H9 (cell line): ENCODE data around the gene ASH1L. TPM values are rescaled to one million over a fixed set of nuclear protein-coding genes. Genes with fewer than 3 reads are reported as not detected.

ENCODE experiments used
- DNase-seq: peaks from one replicate; pipeline ENCODE4 v3.0.0-alpha.2; 2017
- H2AFZ ChIP-seq: one replicate; pipeline ENCODE4 v1.6.1; 2013; ENCODE audit warnings: mild to moderate bottlenecking, low read length, control low read depth, moderate library complexity
- H2AK5ac ChIP-seq: 2 replicates; pipeline ENCODE4 v1.6.1; 2013; ENCODE audit warnings: low read length, control low read depth, mixed read lengths; ENCODE audit not compliant: insufficient read length
- H2BK120ac ChIP-seq: one replicate; pipeline ENCODE4 v1.6.1; 2013; ENCODE audit warnings: low read depth, mild to moderate bottlenecking, low read length, control low read depth, inconsistent platforms; ENCODE audit not compliant: poor library complexity, severe bottlenecking
- H2BK12ac ChIP-seq: 2 replicates; pipeline ENCODE4 v1.6.1; 2013; ENCODE audit warnings: low read length, control low read depth, mixed read lengths, low read depth; ENCODE audit not compliant: insufficient read length
- H2BK15ac ChIP-seq: 2 replicates; pipeline ENCODE4 v1.6.1; 2013; ENCODE audit warnings: low read depth, low read length, control low read depth
- H2BK20ac ChIP-seq: one replicate; pipeline ENCODE4 v1.6.1; 2013; ENCODE audit warnings: low read depth, mild to moderate bottlenecking, low read length, control low read depth, inconsistent platforms; ENCODE audit not compliant: poor library complexity, severe bottlenecking
- H2BK5ac ChIP-seq: 2 replicates; pipeline ENCODE4 v1.6.1; 2013; ENCODE audit warnings: low read length, control low read depth, mixed read lengths; ENCODE audit not compliant: insufficient read length
- H3K14ac ChIP-seq: 2 replicates; pipeline ENCODE4 v1.6.1; 2013; ENCODE audit warnings: low read length, control low read depth; ENCODE audit not compliant: insufficient read depth
- H3K18ac ChIP-seq: 2 replicates; pipeline ENCODE4 v1.6.1; 2013; ENCODE audit warnings: low read depth, mild to moderate bottlenecking, mixed read lengths, low read length, control low read depth; ENCODE audit not compliant: insufficient read length
- H3K23ac ChIP-seq: 2 replicates; pipeline ENCODE4 v1.6.1; 2013; ENCODE audit warnings: low read length, control low read depth, mixed read lengths, low read depth; ENCODE audit not compliant: insufficient read length
- H3K23me2 ChIP-seq: 2 replicates; pipeline ENCODE4 v1.6.1; 2013; ENCODE audit warnings: low read depth, mild to moderate bottlenecking, mixed read lengths, low read length, control low read depth; ENCODE audit not compliant: insufficient read length, poor library complexity, severe bottlenecking
- H3K27ac ChIP-seq: 2 replicates; pipeline ENCODE4 v1.5.1; 2013; ENCODE audit warnings: low read length, control low read depth, mixed read lengths, low read depth; ENCODE audit not compliant: insufficient read length
- H3K27me3 ChIP-seq: 2 replicates; pipeline ENCODE4 v1.6.1; 2013; ENCODE audit warnings: low read length, control low read depth, inconsistent platforms; ENCODE audit not compliant: insufficient read depth
- H3K4ac ChIP-seq: 2 replicates; pipeline ENCODE4 v1.6.1; 2013; ENCODE audit warnings: low read depth, mild to moderate bottlenecking, control low read depth, inconsistent platforms, low read length, moderate library complexity
- H3K4me1 ChIP-seq: 2 replicates; pipeline ENCODE4 v1.6.1; 2013; ENCODE audit warnings: low read length, control low read depth, inconsistent platforms; ENCODE audit not compliant: insufficient read depth
- H3K4me2 ChIP-seq: 2 replicates; pipeline ENCODE4 v1.6.1; 2013; ENCODE audit warnings: low read length, control low read depth, mixed read lengths; ENCODE audit not compliant: insufficient read length, insufficient read depth
- H3K56ac ChIP-seq: 2 replicates; pipeline ENCODE4 v1.6.1; 2013; ENCODE audit warnings: low read depth, mild to moderate bottlenecking, mixed read lengths, low read length, control low read depth; ENCODE audit not compliant: insufficient read length
- H3K79me1 ChIP-seq: 2 replicates; pipeline ENCODE4 v1.6.1; 2013; ENCODE audit warnings: low read depth, mild to moderate bottlenecking, moderate library complexity, low read length, control low read depth, inconsistent platforms; ENCODE audit not compliant: insufficient read depth, poor library complexity, severe bottlenecking
- H3K79me2 ChIP-seq: 2 replicates; pipeline ENCODE4 v1.6.1; 2013; ENCODE audit warnings: low read length, control low read depth, inconsistent platforms; ENCODE audit not compliant: insufficient read depth
- H3K9ac ChIP-seq: 2 replicates; pipeline ENCODE4 v1.6.1; 2013; ENCODE audit warnings: low read length, control low read depth, mixed read lengths; ENCODE audit not compliant: insufficient read length; ENCODE audit errors: extremely low read depth
- H3K9me3 ChIP-seq: one replicate; pipeline ENCODE4 v1.6.1; 2013; ENCODE audit warnings: low read depth, low read length, inconsistent platforms; ENCODE audit not compliant: control insufficient read depth
- H3T11ph ChIP-seq: one replicate; pipeline ENCODE4 v1.6.1; 2013; ENCODE audit warnings: mild to moderate bottlenecking, low read length, control low read depth, inconsistent platforms
- H4K20me1 ChIP-seq: one replicate; pipeline ENCODE4 v1.6.1; 2013; ENCODE audit not compliant: control insufficient read depth, insufficient read length, insufficient read depth
- H4K5ac ChIP-seq: 2 replicates; pipeline ENCODE4 v1.6.1; 2013; ENCODE audit warnings: low read depth, mild to moderate bottlenecking, mixed read lengths, low read length, control low read depth; ENCODE audit not compliant: insufficient read length
- H4K8ac ChIP-seq: replicated peaks from 2 replicates; pipeline ENCODE4 v1.6.1; 2013; ENCODE audit warnings: low read length, control low read depth, mixed read lengths, low read depth; ENCODE audit not compliant: insufficient read length
- H4K91ac ChIP-seq: 2 replicates; pipeline ENCODE4 v1.6.1; 2013; ENCODE audit warnings: low read depth, mild to moderate bottlenecking, moderate library complexity, mixed read lengths, low read length, control low read depth; ENCODE audit not compliant: insufficient read length
- H3K27ac Mint-ChIP-seq, 3 experiments: 2 replicates in 2 of 3; 3 replicates in 1 of 3; pipeline ENCODE4 v1.8.0; 2020 to 2021; ENCODE audit warnings: mixed read lengths in 3 of 3, mild to moderate bottlenecking in 1 of 3, moderate library complexity in 1 of 3
- H3K27me3 Mint-ChIP-seq: 2 replicates; pipeline ENCODE4 v1.8.0; 2021; ENCODE audit warnings: low read depth, mild to moderate bottlenecking, moderate library complexity, mixed read lengths
- H3K36me3 Mint-ChIP-seq, 3 experiments: 2 replicates in 2 of 3; 3 replicates in 1 of 3; pipeline ENCODE4 v1.8.0; 2020 to 2021; ENCODE audit warnings: low read depth in 3 of 3, mixed read lengths in 3 of 3; ENCODE audit not compliant: insufficient read depth in 1 of 3
- H3K4me1 Mint-ChIP-seq, 2 experiments: 2 replicates each; pipeline ENCODE4 v1.8.0; 2020; ENCODE audit warnings: mixed read lengths in 2 of 2
- H3K4me3 Mint-ChIP-seq, 2 experiments: 2 replicates in 1 of 2; 3 replicates in 1 of 2; pipeline ENCODE4 v1.8.0; 2020 to 2021; ENCODE audit warnings: mild to moderate bottlenecking in 2 of 2, mixed read lengths in 2 of 2, moderate library complexity in 1 of 2
- H3K9me3 Mint-ChIP-seq, 2 experiments: 2 replicates in 1 of 2; 3 replicates in 1 of 2; pipeline ENCODE4 v1.8.0; 2020; ENCODE audit warnings: mild to moderate bottlenecking in 2 of 2, mixed read lengths in 2 of 2, moderate library complexity in 1 of 2
- CTCF ChIP-seq: fragments of 200-600 bp; sonication (generic); conservative IDR thresholded peaks from 3 replicates; pipeline ENCODE4 v1.8.0; 2021; ENCODE audit warnings: antibody characterized with exemption, mild to moderate bottlenecking
- WGBS: extraction: QIAGEN DNeasy Blood & Tissue Kit; methylation state at CpG from one replicate; pipeline ENCODE4 v1.1.7; 2013; ENCODE audit warnings: missing lambda C conversion rate, low lambda C conversion rate, mixed read lengths; ENCODE audit not compliant: insufficient read length; ENCODE audit errors: extremely low coverage; 5-methylcytosine and 5-hydroxymethylcytosine counted together
- total RNA-seq: library from RNA; stranded (reverse); gene quantifications from 2 replicates; pipeline ENCODE4 v1.2.1, GENCODE V29; 2021

ASH1L gene
- total RNA-seq, 1 experiment from 2014 or later = 32.8 TPM

- no peak overlapping the region for H3K27ac Mint-ChIP-seq
- Histone ChIP-seq H3K4me2 (no peak overlapping the region), H3K14ac (no peak overlapping the region), H2BK5ac (no peak overlapping the region), H3K9ac (no peak overlapping the region), H3K56ac (no peak overlapping the region), H2AK5ac (no peak overlapping the region), H4K91ac (no peak overlapping the region), H3K18ac (no peak overlapping the region), H3K79me1 (no peaks in the 10 kb centered on the region), H3K27ac (no peak overlapping the region), H2AFZ (no peak overlapping the region), H3K4me1 (no peaks in the 10 kb centered on the region), H3K4ac (no peak overlapping the region), H3K23ac (no peak overlapping the region), H2BK120ac (no peak overlapping the region), H3K23me2 (peaks cover 3% of the 10 kb centered on the region), H3K79me2 (no peaks in the 10 kb centered on the region), H3K27me3 (no peaks in the 10 kb centered on the region), H2BK12ac (no peak overlapping the region), H3T11ph (no peak overlapping the region), H2BK15ac (no peak overlapping the region), H4K20me1 (no peaks in the 10 kb centered on the region), H2BK20ac (no peak overlapping the region), H4K5ac (no peak overlapping the region), H4K8ac (no peak overlapping the region), H3K9me3 (no peaks in the 10 kb centered on the region)
- H3K36me3 Mint-ChIP-seq = peaks cover 4 to 12% (median 4%) of the 10 kb centered on the region in 3 experiments; a peak in 4 of 7 replicates
- TF ChIP-seq CTCF = no peak
- H3K27me3 Mint-ChIP-seq = no peaks in the 10 kb centered on the region; the same call in 1 of the 2 replicates
- H3K9me3 Mint-ChIP-seq = no peaks in the 10 kb centered on the region
- peaks cover 0 to 3% of the 10 kb centered on the region in 2 experiments; a peak in 1 of 4 replicates for H3K4me1 Mint-ChIP-seq
- WGBS = no CpG with 5 or more reads among the region's 2 CpGs
- no peak for DNase-seq
- no peak overlapping the region; a peak in 1 of 5 replicates for H3K4me3 Mint-ChIP-seq
These were observed 276.1 kb downstream of the ASH1L start for GRCh38 chr1:155286544-155286943.
